GM21723 (cell line): ENCODE data around the gene RRP1.

Experiments used
- ATAC-seq: cut with Tn5 transposase; IDR thresholded peaks from one replicate; pipeline ENCODE4 v1.9.1; 2021; ENCODE audit warnings: mild to moderate bottlenecking, moderate library complexity; ENCODE audit not compliant: unreplicated experiment

Gene RRP1

GRCh38 chr21:43789276-43790009 is at the start of gene RRP1:
Gene RRP1, plus strand, starts transcription at chr21:43789577. Its CDS starts 53 bp downstream, at chr21:43789630.
- ATAC-seq, result peak; percentile 78

DNA sequence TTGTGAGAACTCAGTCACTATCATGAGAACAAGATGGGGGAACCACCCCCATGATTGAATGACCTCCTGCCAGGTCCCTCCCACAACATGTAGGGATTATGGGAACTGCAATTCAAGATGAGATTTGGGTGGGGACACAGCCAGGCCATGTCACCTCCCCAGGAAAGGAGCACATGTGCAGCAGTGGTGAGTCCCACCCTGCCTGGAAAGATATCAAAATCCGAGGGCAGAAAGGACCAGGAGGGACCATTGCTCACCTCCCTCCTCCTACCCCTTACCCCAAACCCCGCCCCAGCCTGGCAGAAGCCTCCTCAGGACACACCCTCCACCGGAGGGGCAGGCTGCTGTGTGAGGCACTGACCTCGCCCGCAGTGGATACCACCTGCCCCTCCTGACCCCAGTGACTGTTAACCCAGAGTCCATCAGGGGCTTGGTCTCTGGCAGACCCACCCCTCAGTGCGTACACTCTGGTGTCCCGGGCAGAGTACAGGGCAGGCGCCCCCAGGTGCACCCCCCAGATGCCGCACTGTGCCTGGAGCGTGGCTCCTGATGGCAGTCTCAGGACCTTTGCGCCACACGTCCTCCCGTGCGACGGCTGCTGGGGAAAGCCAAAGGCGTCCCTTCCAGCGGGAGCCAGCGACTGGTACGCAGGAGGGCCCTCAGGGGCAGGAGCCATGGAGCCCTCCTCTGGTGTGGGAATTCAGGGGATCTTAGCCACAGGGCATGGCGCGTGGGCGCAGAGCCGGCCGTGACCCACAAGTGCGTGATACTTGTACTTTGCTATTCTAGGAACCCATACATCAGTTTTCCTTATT is 49.5 kb upstream of the RRP1 start:
- no peak for ATAC-seq

GRCh38 chr21:43740497-43741156 is 48.8 kb upstream of the RRP1 start:
- no peak for ATAC-seq

DNA sequence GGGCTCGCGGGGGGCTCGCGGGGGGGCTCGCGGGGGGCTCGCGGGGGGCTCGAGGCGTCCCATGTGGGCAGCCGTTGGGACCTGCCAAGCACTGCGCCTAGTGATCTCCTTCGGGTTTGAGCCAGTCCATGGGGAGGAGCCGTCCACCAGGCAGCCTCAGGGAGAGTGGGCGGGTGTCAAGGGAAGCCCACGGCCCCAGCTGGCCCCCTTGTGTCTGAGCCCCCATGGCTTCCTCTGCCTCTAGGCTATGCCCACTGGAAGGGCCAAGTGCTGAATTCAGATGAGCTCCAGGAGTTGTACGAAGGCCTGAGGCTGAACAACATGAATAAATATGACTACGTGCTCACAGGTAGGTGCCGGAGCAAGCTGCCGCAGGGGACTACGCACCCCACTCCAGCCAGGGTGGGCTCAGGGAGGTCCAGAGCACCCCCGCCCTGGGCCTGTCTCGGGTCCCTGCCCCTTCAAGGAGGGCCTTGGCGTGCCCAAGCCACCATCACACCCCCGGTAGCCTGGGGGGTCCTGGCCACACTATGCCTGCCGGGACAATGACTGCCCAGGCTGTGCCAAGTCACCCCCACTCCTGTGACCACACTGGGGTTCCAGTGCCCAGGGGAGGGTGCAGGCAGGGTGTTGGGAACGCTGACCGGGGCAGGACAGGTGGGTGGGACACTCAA is 47.8 kb upstream of the RRP1 start:
- no peak for ATAC-seq

GRCh38 chr21:43743947-43744346 is 45.4 kb upstream of the RRP1 start:
- ATAC-seq, result no peak

DNA sequence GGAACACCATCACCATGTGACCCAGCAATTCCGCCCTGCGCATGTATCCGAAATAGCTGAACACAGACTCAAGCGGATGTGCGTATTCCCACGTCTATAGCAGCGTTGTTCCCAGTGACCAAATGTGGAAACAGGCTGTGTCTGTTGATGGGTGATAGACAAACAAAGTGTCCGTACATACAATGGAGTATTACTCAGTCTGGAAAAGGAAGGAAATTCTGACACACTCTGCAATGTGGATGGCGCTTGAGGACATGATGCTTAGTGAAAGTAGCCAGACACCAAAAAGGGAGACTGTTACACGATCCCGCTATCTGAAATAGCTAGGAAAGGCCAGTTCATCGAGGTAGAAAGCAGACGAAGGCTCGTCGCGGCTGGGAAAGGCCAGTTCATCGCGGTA is 44.7 kb upstream of the RRP1 start:
- ATAC-seq, result no peak

- no peak for ATAC-seq
Observed at GRCh38 chr21:43745772-43746517, 43.4 kb upstream of the RRP1 start.

DNA sequence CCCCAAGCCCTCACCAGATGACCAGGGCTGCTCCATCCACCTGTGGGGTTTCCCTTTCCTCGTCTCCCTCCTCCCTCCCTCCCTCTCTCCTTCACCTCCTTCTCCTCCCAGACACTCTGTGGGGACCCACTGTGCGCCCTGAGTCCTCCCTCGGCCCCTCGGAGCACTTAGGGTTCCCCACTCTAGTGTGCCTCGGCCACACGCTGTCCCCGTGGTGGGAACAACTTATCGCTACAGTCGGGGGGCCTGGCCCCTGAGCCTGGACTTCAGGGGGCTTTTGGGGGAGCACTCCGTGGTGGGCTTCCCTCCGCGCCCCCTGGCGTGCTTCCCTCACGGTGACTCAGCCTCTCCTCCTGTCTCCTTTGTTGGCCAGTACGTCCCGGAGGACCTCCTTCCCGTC is 40.8 kb upstream of the RRP1 start:
- ATAC-seq, result no peak

DNA sequence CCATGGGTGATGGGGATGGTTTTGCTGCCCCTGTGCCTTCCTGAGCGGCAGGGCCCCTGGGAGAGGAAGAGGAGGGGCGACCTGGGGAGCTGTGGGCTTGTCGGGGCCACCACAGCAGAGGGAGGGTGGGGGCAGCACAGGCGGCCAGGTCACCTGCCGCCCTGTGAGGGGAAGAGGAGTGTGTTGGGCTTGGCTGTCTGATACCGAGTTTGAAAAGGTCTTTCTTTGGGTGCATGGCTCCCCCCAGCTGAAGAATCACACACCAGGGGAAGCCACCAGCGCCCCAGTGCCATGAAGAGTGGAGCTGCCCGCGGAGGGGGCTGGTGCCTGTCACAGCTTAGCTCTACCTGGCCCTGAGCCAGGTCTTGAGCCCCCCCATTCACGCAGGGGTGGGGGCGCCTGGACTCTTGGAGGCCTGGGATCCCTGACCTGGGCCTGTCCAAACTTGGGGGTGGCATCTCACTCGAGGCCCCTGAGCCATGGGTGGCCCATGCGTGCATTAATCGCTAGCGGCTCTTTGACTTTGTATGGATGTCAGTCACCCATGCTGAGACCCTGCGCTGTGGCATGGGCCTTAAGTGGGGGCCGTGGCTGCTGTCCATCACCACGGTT is 39.6 kb upstream of the RRP1 start:
- no peak for ATAC-seq

DNA sequence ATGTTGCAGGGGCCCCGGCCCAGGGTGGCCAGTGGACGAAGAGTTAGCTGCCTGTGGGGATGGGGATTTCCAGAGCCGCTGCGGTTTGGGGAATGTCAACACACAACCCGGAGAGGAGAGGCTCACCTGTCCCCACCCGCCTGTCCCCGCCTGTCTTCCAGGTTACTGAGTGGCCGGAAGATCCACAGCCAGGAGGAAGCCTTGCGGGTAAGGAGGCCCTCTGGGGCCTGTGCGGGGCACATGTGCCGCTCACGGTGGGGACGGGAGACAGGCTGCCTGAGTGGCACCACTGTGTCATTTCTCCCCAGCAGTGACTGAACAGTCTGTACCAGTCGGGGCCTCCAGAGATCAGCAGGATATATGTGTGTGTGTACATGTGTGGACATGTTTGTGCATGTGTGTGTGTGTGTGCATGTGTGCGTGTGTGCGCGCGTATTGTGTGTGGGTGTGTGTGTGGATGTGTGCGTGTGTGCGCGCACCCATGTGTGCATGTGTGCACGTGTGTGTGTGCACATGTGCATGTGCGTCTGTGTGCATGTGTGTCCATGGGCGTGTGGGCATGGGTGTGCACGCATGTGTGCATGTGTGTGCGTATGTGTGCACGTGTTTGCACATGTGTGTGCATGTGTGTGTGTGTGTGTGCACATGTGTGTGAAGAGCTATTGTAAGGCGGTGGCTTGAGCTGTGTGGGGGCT is 38.9 kb upstream of the RRP1 start:
- ATAC-seq, result no peak

DNA sequence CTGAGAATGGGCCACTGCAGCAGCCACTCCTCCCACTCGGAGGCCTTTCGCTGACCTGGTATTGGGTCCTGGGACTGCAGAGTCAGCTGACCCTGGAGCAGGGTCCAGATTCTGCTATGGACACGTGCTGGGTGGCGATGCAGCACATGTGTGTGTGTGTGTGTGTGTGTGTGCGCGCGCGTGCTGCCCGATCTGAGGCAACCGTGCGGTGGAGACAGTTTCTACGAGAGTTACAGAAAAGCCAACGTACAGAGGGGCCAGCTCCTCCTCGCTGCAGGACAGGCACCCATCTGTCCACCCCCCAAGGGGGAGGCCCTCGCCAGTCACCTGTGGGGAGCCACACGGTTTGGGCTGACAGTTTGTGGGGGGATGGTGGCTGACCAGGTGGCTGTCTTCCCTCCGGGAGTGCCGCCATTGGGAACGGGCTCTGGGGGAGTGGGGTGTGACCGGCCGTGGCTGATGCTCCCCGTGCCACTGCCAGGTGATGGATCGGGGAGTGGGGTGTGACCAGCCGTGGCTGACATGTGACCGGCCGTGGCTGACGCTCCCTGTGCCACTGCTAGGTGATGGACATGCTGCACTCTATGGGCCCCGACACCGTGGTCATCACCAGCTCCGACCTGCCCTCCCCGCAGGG is 37.3 kb upstream of the RRP1 start:
- no peak for ATAC-seq

DNA sequence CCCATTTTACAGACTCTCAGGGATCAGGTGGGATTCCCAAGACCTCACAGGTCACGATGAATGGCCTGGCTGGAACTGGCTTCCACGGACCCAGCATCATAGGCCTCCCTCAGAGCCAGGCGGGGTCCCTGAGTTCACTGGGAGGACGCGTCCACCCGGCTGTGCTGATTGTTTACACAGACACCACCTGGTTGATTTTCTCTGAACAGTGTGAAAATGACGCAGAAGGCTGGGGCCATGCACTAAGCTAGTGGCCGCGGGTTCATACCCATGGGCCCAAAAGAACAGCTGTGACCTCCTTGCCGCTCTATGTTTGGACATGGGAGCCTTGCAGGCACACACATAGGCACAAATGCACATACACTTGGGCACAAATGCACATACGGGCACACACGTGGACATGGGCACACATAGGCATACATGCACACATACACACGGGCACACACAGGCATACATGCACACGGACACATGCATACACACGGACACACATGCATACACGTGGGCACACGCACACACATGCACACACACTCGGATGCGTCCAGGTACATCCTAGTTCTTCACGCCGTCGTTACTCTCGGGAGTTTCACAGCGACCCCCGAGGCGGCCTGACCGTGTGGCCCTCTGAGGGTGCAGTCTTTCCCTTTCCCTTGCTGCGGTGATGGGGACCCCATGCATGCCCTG is 36.5 kb upstream of the RRP1 start:
- no peak for ATAC-seq

DNA sequence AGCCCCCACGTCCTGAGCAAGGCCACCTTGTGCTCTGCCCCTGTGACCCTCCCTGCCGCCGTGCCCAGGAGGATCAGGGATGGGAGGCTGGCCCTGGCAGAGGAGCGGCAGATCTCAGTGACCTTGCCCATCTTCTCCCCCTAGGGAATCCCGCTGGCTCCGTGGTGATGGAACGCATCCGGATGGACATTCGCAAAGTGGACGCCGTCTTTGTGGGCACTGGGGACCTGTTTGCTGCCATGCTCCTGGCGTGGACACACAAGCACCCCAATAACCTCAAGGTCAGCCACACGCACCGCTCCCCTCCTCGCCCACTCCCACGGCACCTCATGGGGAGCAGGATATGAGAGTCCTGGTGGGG is 36.0 kb upstream of the RRP1 start:
- ATAC-seq, result no peak

DNA sequence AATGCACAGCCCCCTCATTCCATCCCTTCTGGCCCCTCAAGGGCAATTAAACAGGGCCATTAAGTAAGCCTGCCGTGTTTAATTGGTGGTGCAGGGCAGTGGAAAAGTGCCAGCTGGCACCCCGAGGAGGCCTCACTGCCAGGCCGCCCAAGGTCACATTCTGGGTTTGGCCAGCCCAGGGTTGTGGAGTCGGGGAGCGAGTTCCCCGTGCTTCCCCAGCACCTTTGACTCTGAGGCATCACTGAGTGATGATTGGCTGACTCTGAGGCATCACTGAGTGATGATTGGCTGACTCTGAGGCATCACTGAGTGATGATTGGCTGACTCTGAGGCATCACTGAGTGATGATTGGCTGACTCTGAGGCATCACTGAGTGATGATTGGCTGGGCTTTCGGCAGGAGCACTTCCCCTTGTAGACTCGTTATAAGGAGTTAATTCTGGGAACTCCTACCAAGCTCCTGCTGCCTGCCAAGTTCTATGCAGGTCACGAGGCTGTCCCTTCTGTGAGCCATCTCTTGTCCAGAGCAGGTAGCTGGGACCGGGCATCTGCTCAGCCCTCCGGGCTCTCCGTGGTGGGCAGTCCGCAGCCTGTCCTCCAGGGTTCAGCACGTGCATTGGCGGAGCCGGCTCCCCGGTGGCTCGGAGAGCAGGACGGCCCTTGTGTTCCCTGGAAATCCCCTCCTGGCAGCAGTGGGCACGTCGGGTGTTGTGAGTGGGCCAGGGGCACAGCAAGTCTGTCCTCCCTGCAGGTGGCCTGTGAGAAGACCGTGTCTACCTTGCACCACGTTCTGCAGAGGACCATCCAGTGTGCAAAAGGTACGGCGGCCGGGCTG is 34.2 kb upstream of the RRP1 start:
- no peak for ATAC-seq

DNA sequence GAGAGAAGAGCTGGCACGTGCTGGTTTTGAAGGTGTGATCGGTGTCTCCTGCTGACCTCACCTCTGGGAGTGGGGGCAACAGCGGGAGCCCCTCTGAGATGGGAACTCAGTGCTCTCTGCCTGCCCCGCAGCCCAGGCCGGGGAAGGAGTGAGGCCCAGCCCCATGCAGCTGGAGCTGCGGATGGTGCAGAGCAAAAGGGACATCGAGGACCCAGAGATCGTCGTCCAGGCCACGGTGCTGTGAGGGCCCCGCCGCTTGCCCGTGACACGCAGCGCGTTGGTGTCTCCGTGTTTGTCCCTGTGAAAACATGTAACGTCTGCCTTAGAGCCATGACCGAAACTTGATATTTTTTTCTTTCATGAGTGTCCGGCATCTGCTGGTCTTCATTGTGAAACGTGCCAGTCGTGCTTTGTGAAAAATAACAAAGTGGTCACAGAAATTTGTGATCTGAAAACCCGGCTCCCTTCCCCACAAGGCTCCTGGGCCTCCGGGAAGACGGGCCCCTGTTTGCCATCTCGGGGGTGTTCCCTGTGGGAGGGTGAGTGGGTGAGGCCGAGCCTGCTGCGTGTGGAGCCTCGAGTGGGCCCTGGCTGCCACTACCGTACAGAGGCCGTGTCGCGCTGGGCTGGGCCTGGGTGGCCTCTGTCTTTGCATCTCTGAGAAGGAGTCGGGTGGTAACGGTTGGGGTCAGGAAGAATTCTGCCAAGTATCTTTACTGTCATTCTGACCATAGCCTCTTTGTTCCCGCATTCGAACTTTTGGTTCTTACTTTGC is 33.4 kb upstream of the RRP1 start:
- no peak for ATAC-seq

DNA sequence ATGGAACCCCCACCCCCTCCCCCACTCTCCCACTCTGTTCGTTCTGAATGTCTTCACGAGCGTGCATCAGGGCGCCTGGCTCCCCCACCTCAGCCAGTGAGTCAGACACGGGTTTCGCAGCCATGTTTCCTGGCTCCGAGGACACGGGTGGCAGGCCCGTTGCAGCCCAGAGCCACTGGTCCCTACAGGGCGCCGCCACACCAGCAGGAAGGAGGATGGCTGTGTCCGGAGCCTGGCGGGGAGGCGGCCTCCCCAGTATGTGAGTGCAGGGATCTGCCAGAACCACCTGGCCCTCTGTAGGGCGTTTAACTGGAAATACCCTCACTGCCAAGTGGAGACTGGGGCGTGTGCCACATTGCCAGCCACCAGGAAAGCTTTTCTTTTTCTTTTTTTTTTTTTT is 31.8 kb upstream of the RRP1 start:
- no peak for ATAC-seq

DNA sequence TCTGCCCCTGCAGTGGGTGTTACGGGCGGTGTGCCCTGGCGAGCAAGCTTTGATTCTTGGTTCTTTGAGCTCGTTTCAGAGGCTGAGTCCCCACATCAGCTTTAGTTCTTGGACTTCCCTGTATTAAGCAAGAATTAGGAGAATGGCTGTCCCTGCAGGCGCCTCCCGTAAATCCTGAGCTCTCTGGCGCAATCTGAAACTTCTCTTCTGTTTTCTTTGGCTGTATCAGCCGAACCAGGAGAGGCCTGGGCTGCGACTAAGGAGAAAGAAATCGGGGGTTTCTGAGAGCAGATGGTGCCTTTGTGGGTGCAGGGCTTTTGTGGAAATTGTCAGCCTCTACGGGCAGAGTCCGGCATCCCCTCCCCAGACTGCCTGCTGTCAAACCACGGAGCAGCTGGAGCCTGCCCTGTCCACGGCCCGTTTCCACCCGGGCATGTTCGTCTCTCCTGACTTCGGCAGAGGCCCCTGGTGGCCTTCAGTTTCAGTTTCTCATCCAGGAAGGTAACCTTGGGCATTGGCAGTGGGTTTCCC is 31.2 kb upstream of the RRP1 start:
- no peak for ATAC-seq
